ENCODE data around the gene CD300C.

GRCh38 chr17:74525781-74526288, 20.1 kb downstream of the CD300C start:
- TF ChIP-seq EZH2 (IDR thresholded peaks at IDR 0.05; ENCODE audit: insufficient read depth, low read length) (no peak), CTCF (IDR thresholded peaks at IDR 0.05; ENCODE audit: insufficient read depth, low read depth, low read length) (no peak)

All from astrocyte (in vitro differentiated cells and primary cell).